Adrenal gland (tissue), 12 donors: Measurements from ENCODE around the gene DPP4. TPM values are rescaled to one million over a fixed set of nuclear protein-coding genes. Genes with fewer than 3 reads are reported as not detected.

Experiments
- DNase-seq, 7 donors: peaks; one replicate each; pipeline ENCODE4 v3.0.0-alpha.2; 2019 to 2020
- H3K27ac ChIP-seq, 5 donors: fragments of 200-600 bp; sonication (generic) in 4 of 5; 1 replicate in 3 of 5; 2 replicates in 2 of 5; pipeline versions ENCODE4 v1.5.1 to v1.8.0; 2016 to 2020; ENCODE audit warnings: mild to moderate bottlenecking in 1 of 5
- H3K27me3 ChIP-seq: fragments of 200-600 bp; 2 replicates; pipeline ENCODE4 v1.8.0; 2021
- H3K36me3 ChIP-seq, 2 donors: fragments of 200-600 bp; replicated peaks in 1 of 2; 1 replicate in 1 of 2; 2 replicates in 1 of 2; pipeline versions ENCODE4 v1.5.1 to v1.8.0; 2018 to 2022
- H3K4me1 ChIP-seq, 2 donors: fragments of 200-600 bp; replicated peaks in 1 of 2; 1 replicate in 1 of 2; 2 replicates in 1 of 2; pipeline versions ENCODE4 v1.5.1 to v1.8.0; 2018 to 2021
- H3K4me3 ChIP-seq, 4 donors: fragments of 200-600 bp; sonication (generic) in 3 of 4; one replicate each; pipeline ENCODE4 v1.5.1; 2016 to 2018
- H3K9me3 ChIP-seq, 3 donors: fragments of 200-600 bp; sonication (generic) in 1 of 3; replicated peaks in 1 of 3; 1 replicate in 2 of 3; 2 replicates in 1 of 3; pipeline versions ENCODE4 v1.5.1 to v1.8.0; 2016 to 2021
- POLR2A ChIP-seq, 2 donors: fragments of 450-650 bp; IDR thresholded peaks; one replicate each; pipeline ENCODE4 v1.6.1; 2017; ENCODE audit warnings: antibody characterized with exemption in 2 of 2, mild to moderate bottlenecking in 2 of 2, moderate library complexity in 1 of 2
- WGBS, 4 donors: extraction: QIAGEN DNeasy Blood & Tissue Kit in 2 of 4; methylation state at CpG; one replicate each; pipeline versions ENCODE4 v1.1.5 to v1.1.7; 2013 to 2017; 5-methylcytosine and 5-hydroxymethylcytosine counted together
- intact Hi-C, 2 donors: fragments of 100-400 bp; cut with DNase I; formaldehyde crosslinking; loops; one replicate each; pipeline versions ENCODE4 v1.14.1 to v1.15.0; 2022 to 2023
- polyA plus RNA-seq, 3 donors: library from polyadenylated mRNA; stranded (reverse); fragments of 200-250 nt in 2 of 3; fragments of 350-450 nt in 1 of 3; fragmentation: Illumina TruSeq in 1 of 3; extraction: RNeasy Lipid Tissue Mini Kit (QIAGEN cat#74804) in 1 of 3; gene quantifications; one replicate each; pipeline ENCODE4 v1.2.3, GENCODE V29; 2013 to 2014
- total RNA-seq, 9 donors: library from RNA; depleted of rRNA in 4 of 9; stranded (reverse); fragments of >200 nt in 4 of 9; fragments of 120-200 nt in 1 of 9; fragmentation: NEBNext Ultra II Directional in 1 of 9; extraction: Animal tissue kit (Norgen Biotek cat#: 25700) in 1 of 9; gene quantifications; one replicate each; pipeline versions ENCODE4 v1.1.0 to v1.2.4, GENCODE V29; 2013 to 2023
- TF ChIP-seq, protein P1 (sequence below), 6 experiments: fragments of 450-650 bp in 4 of 6; fragments of 200-600 bp in 2 of 6; sonication (generic) in 1 of 6; IDR thresholded peaks; 1 replicate in 5 of 6; 2 replicates in 1 of 6; pipeline versions ENCODE4 v1.5.1 to v1.8.0; 2016 to 2021; ENCODE audit warnings: antibody characterized with exemption in 6 of 6, mild to moderate bottlenecking in 2 of 6, moderate library complexity in 1 of 6
- donor health status: healthy with polysubstance abuse.
- donor health status: Bipolar disorder and iron deficiency.
- donor health status: DM: yes; HTN: yes; CAD: no.
- donor health status: DM: no; HTN: no; CAD: no.
- donor health status: DM: no; HTN: no; CAD: no.
- donor health status: DM: yes; HTN: yes; CAD: no.

Gene DPP4
- total and polyA plus RNA-seq, 12 donors: 0.72 to 49.2 (median 7.8) TPM

DNA sequence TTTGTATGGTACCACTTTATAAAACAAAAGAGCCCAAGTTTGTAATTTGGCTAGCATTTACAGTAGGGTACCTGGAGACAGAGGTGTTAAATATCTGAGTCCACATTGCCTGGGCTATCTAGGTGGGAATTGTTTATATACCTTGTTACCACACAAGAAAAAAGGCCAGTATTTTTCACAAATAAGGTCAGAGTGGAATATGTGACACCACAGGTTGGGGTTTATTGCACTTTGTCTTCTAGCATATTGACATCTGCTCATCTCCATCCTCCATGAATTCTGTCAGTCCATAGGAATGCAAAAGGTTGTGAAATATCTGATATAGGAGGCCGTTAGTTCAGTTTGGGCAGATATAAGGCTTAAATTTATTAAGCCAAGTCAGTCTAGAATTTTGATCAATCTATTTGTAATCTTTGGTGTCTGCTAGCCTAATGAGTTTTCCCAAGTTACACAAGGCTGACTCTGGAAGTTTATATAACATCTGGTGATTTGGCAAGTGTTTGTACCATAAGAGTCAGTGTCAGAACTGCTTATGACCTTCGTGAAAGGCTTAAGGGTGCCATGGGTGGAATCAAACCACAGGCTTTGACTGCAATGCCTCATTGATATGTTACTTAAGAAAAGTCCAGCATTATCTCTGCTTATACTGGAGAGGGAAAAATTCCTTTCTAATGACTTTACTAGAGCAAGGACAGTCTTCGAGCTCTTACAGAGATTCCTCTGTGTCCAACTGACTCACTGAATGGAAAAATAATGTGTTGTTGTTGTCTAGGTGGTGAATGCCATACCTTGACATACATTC is 11.3 kb upstream of the DPP4 start:
- Histone ChIP-seq H3K9me3 (no peaks in the 10 kb centered on the region), H3K4me3 (no peak overlapping the region), H3K4me1 (no peaks in the 10 kb centered on the region), H3K27ac (peak overlapping the region in 3 of 5 donors; percentile 2 to 76 (median 27)), H3K27me3 (no peaks in the 10 kb centered on the region), H3K36me3 (no peaks in the 10 kb centered on the region)
- TF ChIP-seq, protein P1, sequence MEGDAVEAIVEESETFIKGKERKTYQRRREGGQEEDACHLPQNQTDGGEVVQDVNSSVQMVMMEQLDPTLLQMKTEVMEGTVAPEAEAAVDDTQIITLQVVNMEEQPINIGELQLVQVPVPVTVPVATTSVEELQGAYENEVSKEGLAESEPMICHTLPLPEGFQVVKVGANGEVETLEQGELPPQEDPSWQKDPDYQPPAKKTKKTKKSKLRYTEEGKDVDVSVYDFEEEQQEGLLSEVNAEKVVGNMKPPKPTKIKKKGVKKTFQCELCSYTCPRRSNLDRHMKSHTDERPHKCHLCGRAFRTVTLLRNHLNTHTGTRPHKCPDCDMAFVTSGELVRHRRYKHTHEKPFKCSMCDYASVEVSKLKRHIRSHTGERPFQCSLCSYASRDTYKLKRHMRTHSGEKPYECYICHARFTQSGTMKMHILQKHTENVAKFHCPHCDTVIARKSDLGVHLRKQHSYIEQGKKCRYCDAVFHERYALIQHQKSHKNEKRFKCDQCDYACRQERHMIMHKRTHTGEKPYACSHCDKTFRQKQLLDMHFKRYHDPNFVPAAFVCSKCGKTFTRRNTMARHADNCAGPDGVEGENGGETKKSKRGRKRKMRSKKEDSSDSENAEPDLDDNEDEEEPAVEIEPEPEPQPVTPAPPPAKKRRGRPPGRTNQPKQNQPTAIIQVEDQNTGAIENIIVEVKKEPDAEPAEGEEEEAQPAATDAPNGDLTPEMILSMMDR (IDR thresholded peaks at IDR 0.05): no peak
- no peak for TF ChIP-seq POLR2A (IDR thresholded peaks at IDR 0.05)
- peak in 3 of 7 donors; percentile 25 to 35 (median 27) for DNase-seq
- intact Hi-C loops: no loop called here
- 35 to 50% (median 42%) methylated on average over 3 of the region's 3 CpGs for WGBS, 4 donors

DNA sequence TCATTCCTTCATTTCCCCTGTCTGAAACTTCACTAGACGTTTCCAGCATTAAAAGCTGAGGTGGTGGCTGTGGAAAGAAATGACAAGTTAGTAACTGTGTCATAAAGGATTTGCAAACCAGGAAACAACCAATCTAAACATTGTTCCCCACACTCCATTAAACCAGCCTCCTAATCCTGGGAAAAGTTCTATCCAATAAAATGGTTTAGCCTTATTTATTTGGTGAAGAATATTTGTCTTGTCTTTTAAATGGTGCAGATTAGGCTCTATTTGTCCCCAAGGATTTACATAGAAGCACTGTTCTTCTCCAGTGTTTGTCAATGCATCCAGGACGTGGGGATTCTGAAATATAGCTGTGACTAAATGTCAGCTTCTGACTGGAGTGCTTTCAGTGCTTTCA is 10.5 kb upstream of the DPP4 start:
- H3K27ac ChIP-seq: no peak overlapping the region
- 67 to 81% (median 78%) methylated on average over 2 of the region's 2 CpGs for WGBS, 4 donors
- no peak for DNase-seq

GRCh38 chr2:162082681-162083080 is 8.7 kb upstream of the DPP4 start:
- Histone ChIP-seq H3K27ac (no peak overlapping the region), H3K9me3 (peaks cover 0 to 7% (median 0%) of the 10 kb centered on the region in 3 donors), H3K27me3 (no peaks in the 10 kb centered on the region), H3K4me3 (no peak overlapping the region), H3K4me1 (no peaks in the 10 kb centered on the region), H3K36me3 (no peaks in the 10 kb centered on the region)
- TF ChIP-seq, protein P1 (IDR thresholded peaks at IDR 0.05): no peak
- no peak for TF ChIP-seq POLR2A (IDR thresholded peaks at IDR 0.05)
- 83 to 95% (median 86%) methylated on average over 3 of the region's 3 CpGs for WGBS, 4 donors
- no peak for DNase-seq
- intact Hi-C loops: no loop called here

More for the DNA sequence above, 10.5 kb upstream of the DPP4 start:
- Histone ChIP-seq H3K9me3 (peaks cover 0 to 2% (median 0%) of the 10 kb centered on the region in 3 donors), H3K4me1 (no peaks in the 10 kb centered on the region), H3K27me3 (no peaks in the 10 kb centered on the region), H3K4me3 (no peak overlapping the region), H3K36me3 (no peaks in the 10 kb centered on the region)
- TF ChIP-seq POLR2A (IDR thresholded peaks at IDR 0.05): no peak
- TF ChIP-seq, protein P1 (IDR thresholded peaks at IDR 0.05): no peak
- intact Hi-C loops: no loop called here

GRCh38 chr2:162082036-162082435 is 8.0 kb upstream of the DPP4 start:
- WGBS, 4 donors: 64 to 83% (median 77%) methylated on average over 1 of the region's 1 CpG
- peaks cover 0 to 7% (median 0%) of the 10 kb centered on the region in 3 donors for H3K9me3 ChIP-seq
- no peaks in the 10 kb centered on the region for H3K4me1 ChIP-seq

More at GRCh38 chr2:162082036-162082435, 8.0 kb upstream of the DPP4 start:
- H3K27ac ChIP-seq: no peak overlapping the region
- no peak overlapping the region for H3K4me3 ChIP-seq
- no peak for DNase-seq
- H3K27me3 ChIP-seq: no peaks in the 10 kb centered on the region
- no peaks in the 10 kb centered on the region for H3K36me3 ChIP-seq
- TF ChIP-seq, protein P1 (IDR thresholded peaks at IDR 0.05): no peak
- TF ChIP-seq POLR2A (IDR thresholded peaks at IDR 0.05): no peak
- intact Hi-C loops: no loop called here
